ENCODE measurements around the gene MRPS25.

DNA sequence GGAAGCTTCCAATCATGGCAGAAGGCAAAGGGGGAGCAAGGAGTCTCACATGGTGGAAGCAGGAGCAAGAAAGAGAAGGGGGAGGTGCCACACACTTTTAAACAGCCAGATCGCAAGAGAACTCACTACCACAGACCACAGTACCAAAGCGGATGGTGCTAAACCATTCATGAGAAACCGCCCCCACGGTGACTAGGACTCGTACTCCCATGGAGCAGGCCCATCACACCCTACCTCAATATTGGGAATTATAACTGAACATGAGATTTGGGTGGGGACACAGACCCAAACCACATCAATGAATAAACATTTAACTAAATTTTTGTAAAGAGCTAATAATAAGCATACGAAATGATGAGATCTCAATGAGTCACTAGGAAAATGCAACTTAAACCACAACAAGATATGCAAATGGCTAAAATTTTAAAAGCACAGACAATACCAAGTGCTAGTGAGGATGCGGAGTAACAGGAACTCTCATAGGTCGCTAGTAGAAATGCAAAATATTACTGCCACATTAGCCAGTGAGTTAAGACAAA lies 10.0 kb downstream of the MRPS25 start:
- TF ChIP-seq CTCF (IDR thresholded peaks at IDR 0.05), result no peak
- TF ChIP-seq POLR2A (IDR thresholded peaks at IDR 0.05), result no peak

Measured in thyroid gland (tissue), 4 donors.